Calu3 (cell line): ENCODE results near the gene APOE. TPM values are rescaled to one million over a fixed set of nuclear protein-coding genes. Genes with fewer than 3 reads are reported as not detected.

Source experiments
- BruUV-seq: library from RNA; stranded (reverse); fragments of 400-500 nt; replicated peaks from 2 replicates; lab custom pipeline; 2021; lab: Mats Ljungman, UMichigan
- CTCF ChIA-PET: fragments of 300-600 bp; sonication (Branson Sonifier 250); formaldehyde crosslinking; loops from one replicate; lab custom pipeline; 2022; ENCODE audit warnings: antibody characterized with exemption; lab: Charles Lee
- DNase-seq: peaks from one replicate; pipeline ENCODE4 v3.0.0; 2022
- H3K27ac Mint-ChIP-seq: one replicate; pipeline ENCODE4 v1.8.0; 2022; ENCODE audit warnings: mixed read lengths; ENCODE audit not compliant: unreplicated experiment
- H3K27me3 Mint-ChIP-seq: one replicate; pipeline ENCODE4 v1.8.0; 2022; ENCODE audit warnings: mixed read lengths; ENCODE audit not compliant: unreplicated experiment
- H3K36me3 Mint-ChIP-seq: one replicate; pipeline ENCODE4 v1.8.0; 2022; ENCODE audit warnings: mild to moderate bottlenecking, moderate library complexity, mixed read lengths; ENCODE audit not compliant: insufficient read depth, unreplicated experiment
- H3K4me1 Mint-ChIP-seq: one replicate; pipeline ENCODE4 v1.8.0; 2022; ENCODE audit warnings: mild to moderate bottlenecking, low read depth, mixed read lengths; ENCODE audit not compliant: unreplicated experiment
- H3K4me3 Mint-ChIP-seq: one replicate; pipeline ENCODE4 v1.8.0; 2022; ENCODE audit warnings: mild to moderate bottlenecking, low read depth, moderate library complexity, mixed read lengths; ENCODE audit not compliant: unreplicated experiment
- H3K9me3 Mint-ChIP-seq: one replicate; pipeline ENCODE4 v1.8.0; 2022; ENCODE audit warnings: low read depth, mixed read lengths; ENCODE audit not compliant: unreplicated experiment
- intact Hi-C: fragments of 100-400 bp; cut with micrococcal nuclease; formaldehyde crosslinking; loops from one replicate; pipeline ENCODE4 v1.10.0; 2022; ENCODE audit not compliant: unreplicated experiment
- total RNA-seq: library from RNA; stranded (reverse); gene quantifications from 2 replicates; pipeline ENCODE4 v1.2.3, GENCODE V29; 2022
- TF ChIP-seq, protein P1 (sequence below): fragments of 200-600 bp; IDR thresholded peaks from one replicate; pipeline ENCODE4 v1.8.0; 2022; ENCODE audit warnings: antibody characterized with exemption; ENCODE audit not compliant: unreplicated experiment

Gene APOE
- total RNA-seq, 1 experiment from 2014 or later = 1.1 TPM

DNA sequence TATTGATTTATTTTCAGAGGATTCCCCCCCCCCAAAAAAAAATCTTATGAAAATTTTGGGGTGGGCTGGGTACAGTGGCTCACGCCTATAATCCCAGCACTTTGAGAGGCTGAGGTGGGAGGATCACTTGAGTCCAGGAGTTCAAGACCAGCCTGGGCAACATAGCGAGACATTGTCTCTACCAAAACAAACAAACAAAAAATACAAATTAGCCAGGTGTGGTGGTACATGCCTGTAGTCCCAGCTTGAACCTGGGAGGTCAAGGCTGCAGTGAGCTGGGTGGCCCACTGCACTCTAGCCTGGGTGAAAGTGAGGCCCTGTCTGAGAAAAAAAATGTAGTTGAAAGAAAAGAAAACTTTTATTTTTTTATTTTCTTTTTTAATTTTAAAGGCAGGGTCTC lies 41.6 kb upstream of the APOE start:
- H3K9me3 Mint-ChIP-seq = no peaks in the 10 kb centered on the region
- no peaks in the 10 kb centered on the region for H3K27me3 Mint-ChIP-seq

DNA sequence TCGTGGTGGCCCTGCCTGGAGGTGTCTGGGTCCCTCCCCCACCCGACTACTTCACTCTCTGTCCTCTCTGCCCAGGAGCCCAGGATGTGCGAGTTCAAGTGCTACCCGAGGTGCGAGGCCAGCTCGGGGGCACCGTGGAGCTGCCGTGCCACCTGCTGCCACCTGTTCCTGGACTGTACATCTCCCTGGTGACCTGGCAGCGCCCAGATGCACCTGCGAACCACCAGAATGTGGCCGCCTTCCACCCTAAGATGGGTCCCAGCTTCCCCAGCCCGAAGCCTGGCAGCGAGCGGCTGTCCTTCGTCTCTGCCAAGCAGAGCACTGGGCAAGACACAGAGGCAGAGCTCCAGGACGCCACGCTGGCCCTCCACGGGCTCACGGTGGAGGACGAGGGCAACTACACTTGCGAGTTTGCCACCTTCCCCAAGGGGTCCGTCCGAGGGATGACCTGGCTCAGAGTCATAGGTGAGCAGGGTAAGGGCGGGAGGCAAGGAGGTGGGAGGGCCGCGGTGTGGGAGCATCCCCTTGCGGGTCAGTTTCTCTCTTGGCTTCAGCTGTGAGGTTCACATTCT lies 40.3 kb upstream of the APOE start:
- no peaks in the 10 kb centered on the region for H3K27me3 Mint-ChIP-seq
- BruUV-seq = no TSS peak
- H3K27ac Mint-ChIP-seq = no peak overlapping the region
- H3K4me1 Mint-ChIP-seq = no peaks in the 10 kb centered on the region
- DNase-seq = no peak
- no peak overlapping the region for H3K4me3 Mint-ChIP-seq
- CTCF ChIA-PET = no interaction called here
- H3K9me3 Mint-ChIP-seq = no peaks in the 10 kb centered on the region
- peaks cover 57% of the 10 kb centered on the region for H3K36me3 Mint-ChIP-seq
- TF ChIP-seq, protein P1, sequence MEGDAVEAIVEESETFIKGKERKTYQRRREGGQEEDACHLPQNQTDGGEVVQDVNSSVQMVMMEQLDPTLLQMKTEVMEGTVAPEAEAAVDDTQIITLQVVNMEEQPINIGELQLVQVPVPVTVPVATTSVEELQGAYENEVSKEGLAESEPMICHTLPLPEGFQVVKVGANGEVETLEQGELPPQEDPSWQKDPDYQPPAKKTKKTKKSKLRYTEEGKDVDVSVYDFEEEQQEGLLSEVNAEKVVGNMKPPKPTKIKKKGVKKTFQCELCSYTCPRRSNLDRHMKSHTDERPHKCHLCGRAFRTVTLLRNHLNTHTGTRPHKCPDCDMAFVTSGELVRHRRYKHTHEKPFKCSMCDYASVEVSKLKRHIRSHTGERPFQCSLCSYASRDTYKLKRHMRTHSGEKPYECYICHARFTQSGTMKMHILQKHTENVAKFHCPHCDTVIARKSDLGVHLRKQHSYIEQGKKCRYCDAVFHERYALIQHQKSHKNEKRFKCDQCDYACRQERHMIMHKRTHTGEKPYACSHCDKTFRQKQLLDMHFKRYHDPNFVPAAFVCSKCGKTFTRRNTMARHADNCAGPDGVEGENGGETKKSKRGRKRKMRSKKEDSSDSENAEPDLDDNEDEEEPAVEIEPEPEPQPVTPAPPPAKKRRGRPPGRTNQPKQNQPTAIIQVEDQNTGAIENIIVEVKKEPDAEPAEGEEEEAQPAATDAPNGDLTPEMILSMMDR = no peak
- intact Hi-C loops = no loop called here

More for the DNA sequence above, 41.6 kb upstream of the APOE start:
- Mint-ChIP-seq H3K36me3 (peaks cover 57% of the 10 kb centered on the region), H3K4me1 (peaks cover 3% of the 10 kb centered on the region), H3K27ac (no peak overlapping the region), H3K4me3 (no peak overlapping the region)
- DNase-seq = no peak
- no TSS peak for BruUV-seq
- TF ChIP-seq, protein P1 = no peak
- intact Hi-C loops = no loop called here
- CTCF ChIA-PET = no interaction called here

DNA sequence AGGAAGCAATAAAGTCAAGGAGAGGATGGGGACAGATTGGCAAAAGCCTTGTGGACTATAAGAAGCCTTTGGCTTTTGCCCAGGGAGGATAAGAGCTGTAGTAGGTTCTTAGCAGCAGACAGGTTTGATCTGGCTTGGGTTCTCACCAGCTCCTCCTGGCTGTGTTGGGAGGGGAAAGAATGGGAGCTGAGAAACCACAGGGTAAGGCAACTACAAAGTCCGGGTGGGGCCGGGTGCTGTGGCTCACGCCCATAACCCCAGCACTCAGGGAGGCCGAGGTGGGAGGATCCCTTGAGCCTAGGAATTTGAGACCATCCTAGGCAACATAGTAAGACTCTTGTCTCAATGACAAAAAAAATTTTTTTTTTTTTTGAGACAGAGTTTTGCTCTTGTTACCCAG lies 38.9 kb upstream of the APOE start:
- TF ChIP-seq, protein P1 = no peak
- no peak overlapping the region for H3K4me3 Mint-ChIP-seq
- no peaks in the 10 kb centered on the region for H3K27me3 Mint-ChIP-seq
- no peaks in the 10 kb centered on the region for H3K4me1 Mint-ChIP-seq
- CTCF ChIA-PET = interaction anchor here (0.7 kb wide), 1 partner anchor 555 kb away, joined by 4 read pairs; no protein-coding TSS in a partner anchor
- intact Hi-C loops = no loop called here
- no peak overlapping the region for H3K27ac Mint-ChIP-seq
- peaks cover 51% of the 10 kb centered on the region for H3K36me3 Mint-ChIP-seq
- BruUV-seq = no TSS peak
- no peak for DNase-seq
- no peaks in the 10 kb centered on the region for H3K9me3 Mint-ChIP-seq

DNA sequence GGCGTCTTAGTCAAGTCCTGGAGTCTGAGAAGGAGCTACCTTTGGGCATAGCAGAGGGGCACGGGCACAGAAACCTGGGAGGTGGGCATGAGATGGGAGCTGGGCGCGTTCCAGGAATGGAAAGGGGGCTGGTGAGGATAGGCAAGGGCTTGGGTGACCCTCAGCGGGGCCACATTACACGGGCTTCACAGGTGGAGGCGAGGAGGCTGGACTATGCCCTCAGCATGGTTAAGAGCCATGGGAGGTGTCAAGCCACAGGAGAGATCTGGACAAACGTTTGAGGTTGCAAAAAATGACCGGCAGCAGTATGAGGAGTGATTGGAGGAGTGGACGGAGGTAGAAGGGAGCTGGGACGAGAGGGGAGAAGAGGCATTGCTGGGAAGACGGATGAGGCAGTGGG lies 38.0 kb upstream of the APOE start:
- no peaks in the 10 kb centered on the region for H3K9me3 Mint-ChIP-seq
- no peaks in the 10 kb centered on the region for H3K27me3 Mint-ChIP-seq
- CTCF ChIA-PET = interaction anchor here (0.7 kb wide), 1 partner anchor 556 kb away, joined by 4 read pairs; no protein-coding TSS in a partner anchor
- no TSS peak for BruUV-seq
- TF ChIP-seq, protein P1 = no peak
- peaks cover 49% of the 10 kb centered on the region for H3K36me3 Mint-ChIP-seq
- H3K27ac Mint-ChIP-seq = no peak overlapping the region
- H3K4me3 Mint-ChIP-seq = no peak overlapping the region
- DNase-seq = no peak
- no peaks in the 10 kb centered on the region for H3K4me1 Mint-ChIP-seq
- intact Hi-C loops = no loop called here
